Smooth muscle cell (in vitro differentiated cells): ENCODE results near the gene NDUFAB1. TPM values are rescaled to one million over a fixed set of nuclear protein-coding genes. Genes with fewer than 3 reads are reported as not detected.
A peak's percentile ranks its signal among the peaks of the same experiment; 100 is the strongest.

Experiments used
- DNase-seq: peaks from one replicate; lab custom pipeline; 2025; ENCODE audit not compliant: unreplicated experiment; lab: John Stamatoyannopoulos, UW
- H2AFZ ChIP-seq: fragments of 200-600 bp; sonication (generic); 2 replicates; pipeline ENCODE4 v1.6.0; 2016; ENCODE audit warnings: antibody characterized with exemption, low read depth, mild to moderate bottlenecking
- H3F3A ChIP-seq: fragments of 200-600 bp; sonication (generic); 2 replicates; pipeline ENCODE4 v1.6.0; 2017; ENCODE audit warnings: antibody characterized with exemption, low read depth
- H3K27ac ChIP-seq: fragments of 200-600 bp; sonication (generic); 2 replicates; pipeline ENCODE4 v1.5.1; 2016; ENCODE audit warnings: low read depth, mild to moderate bottlenecking
- H3K27me3 ChIP-seq: fragments of 200-600 bp; sonication (generic); 2 replicates; pipeline ENCODE4 v1.6.1; 2016; ENCODE audit warnings: low read depth, mild to moderate bottlenecking
- H3K36me3 ChIP-seq: fragments of 200-600 bp; sonication (generic); 2 replicates; pipeline ENCODE4 v1.5.1; 2016; ENCODE audit warnings: low read depth
- H3K4me1 ChIP-seq: fragments of 200-600 bp; sonication (generic); 2 replicates; pipeline ENCODE4 v1.5.1; 2016; ENCODE audit warnings: low read depth
- H3K4me2 ChIP-seq: fragments of 200-600 bp; sonication (generic); 2 replicates; pipeline ENCODE4 v1.6.0; 2016; ENCODE audit warnings: mild to moderate bottlenecking
- H3K4me3 ChIP-seq: fragments of 200-600 bp; sonication (generic); 2 replicates; pipeline ENCODE4 v1.5.1; 2016; ENCODE audit warnings: mild to moderate bottlenecking
- H3K79me2 ChIP-seq: fragments of 200-600 bp; sonication (generic); 2 replicates; pipeline ENCODE4 v1.6.0; 2016; ENCODE audit warnings: low read depth, mild to moderate bottlenecking
- H3K9ac ChIP-seq: fragments of 200-600 bp; sonication (generic); 2 replicates; pipeline ENCODE4 v1.6.0; 2016; ENCODE audit warnings: low read depth
- H3K9me3 ChIP-seq: fragments of 200-600 bp; sonication (generic); replicated peaks from 2 replicates; pipeline ENCODE4 v1.5.1; 2016; ENCODE audit warnings: low read depth
- H4K20me1 ChIP-seq: fragments of 200-600 bp; sonication (generic); 2 replicates; pipeline ENCODE4 v1.6.0; 2016; ENCODE audit warnings: low read depth
- CTCF ChIP-seq: fragments of 200-600 bp; sonication (generic); IDR thresholded peaks from 2 replicates; pipeline ENCODE4 v1.5.1; 2017; ENCODE audit warnings: borderline replicate concordance, mild to moderate bottlenecking, antibody characterized with exemption; ENCODE audit not compliant: insufficient read depth, poor library complexity, severe bottlenecking
- WGBS: methylation state at CpG from one replicate; pipeline ENCODE4 v1.1.7; 2016; ENCODE audit warnings: low lambda C conversion rate; 5-methylcytosine and 5-hydroxymethylcytosine counted together
- polyA plus RNA-seq: library from polyadenylated mRNA; unstranded; fragments of >200 nt; fragmentation: Nextera tagmentation; extraction: Ambion mirVana; gene quantifications from 2 replicates; pipeline ENCODE4 v1.2.1, GENCODE V29; 2016
- total RNA-seq: library from RNA; depleted of rRNA; stranded (reverse); fragments of >200 nt; gene quantifications from 2 replicates; pipeline ENCODE4 v1.2.3, GENCODE V29; 2014

The NDUFAB1 gene
- total and polyA plus RNA-seq, 2 experiments from 2014 or later = 192 to 252 TPM

- Histone ChIP-seq H3K36me3 (peaks cover 3% of the 10 kb centered on the region), H3K27ac (peak overlapping the region; percentile 74), H3F3A (peaks cover 8% of the 10 kb centered on the region), H3K9ac (no peak overlapping the region), H4K20me1 (no peaks in the 10 kb centered on the region), H3K4me1 (no peaks in the 10 kb centered on the region), H3K9me3 (no peaks in the 10 kb centered on the region), H3K4me3 (no peak overlapping the region), H3K79me2 (no peaks in the 10 kb centered on the region), H3K4me2 (no peak overlapping the region), H3K27me3 (no peaks in the 10 kb centered on the region), H2AFZ (no peak overlapping the region)
- no peak for TF ChIP-seq CTCF
- WGBS = 73% methylated on average over 1 of the region's 1 CpG
- DNase-seq = no peak
Measured at GRCh38 chr16:23538919-23539278, 57.2 kb downstream of the NDUFAB1 start.

GRCh38 chr16:23537390-23537789 lies 58.7 kb downstream of the NDUFAB1 start:
- Histone ChIP-seq H3K9ac (no peak overlapping the region), H3K27ac (no peak overlapping the region), H2AFZ (no peak overlapping the region), H3K4me3 (no peak overlapping the region), H3K27me3 (no peaks in the 10 kb centered on the region), H3K79me2 (no peaks in the 10 kb centered on the region), H3F3A (peaks cover 8% of the 10 kb centered on the region), H3K36me3 (peaks cover 5% of the 10 kb centered on the region), H4K20me1 (no peaks in the 10 kb centered on the region), H3K4me2 (no peak overlapping the region), H3K9me3 (no peaks in the 10 kb centered on the region), H3K4me1 (no peaks in the 10 kb centered on the region)
- TF ChIP-seq CTCF = no peak
- DNase-seq = no peak
- 86% methylated on average over 3 of the region's 3 CpGs for WGBS

GRCh38 chr16:23535901-23536300 lies 60.2 kb downstream of the NDUFAB1 start:
- Histone ChIP-seq H3K4me2 (no peak overlapping the region), H4K20me1 (no peaks in the 10 kb centered on the region), H3K79me2 (no peaks in the 10 kb centered on the region), H3K4me1 (no peaks in the 10 kb centered on the region), H3K27me3 (no peaks in the 10 kb centered on the region), H2AFZ (no peak overlapping the region), H3K9ac (no peak overlapping the region), H3K9me3 (no peaks in the 10 kb centered on the region), H3K36me3 (peaks cover 4% of the 10 kb centered on the region), H3K27ac (no peak overlapping the region), H3K4me3 (no peak overlapping the region), H3F3A (peaks cover 8% of the 10 kb centered on the region)
- no peak for TF ChIP-seq CTCF
- DNase-seq = no peak
- 95% methylated on average over 2 of the region's 2 CpGs for WGBS
